GM18526 (cell line): ENCODE results near the gene PRKN.

ENCODE experiments used
- POLR2A ChIP-seq: IDR thresholded peaks from 3 replicates; pipeline ENCODE4 v1.6.1; 2011; ENCODE audit not compliant: insufficient read length; ENCODE audit errors: extremely low read depth

Gene PRKN

GRCh38 chr6:161313940-161314509 lies 1413.5 kb downstream of the PRKN start:
- TF ChIP-seq POLR2A, result no peak

DNA sequence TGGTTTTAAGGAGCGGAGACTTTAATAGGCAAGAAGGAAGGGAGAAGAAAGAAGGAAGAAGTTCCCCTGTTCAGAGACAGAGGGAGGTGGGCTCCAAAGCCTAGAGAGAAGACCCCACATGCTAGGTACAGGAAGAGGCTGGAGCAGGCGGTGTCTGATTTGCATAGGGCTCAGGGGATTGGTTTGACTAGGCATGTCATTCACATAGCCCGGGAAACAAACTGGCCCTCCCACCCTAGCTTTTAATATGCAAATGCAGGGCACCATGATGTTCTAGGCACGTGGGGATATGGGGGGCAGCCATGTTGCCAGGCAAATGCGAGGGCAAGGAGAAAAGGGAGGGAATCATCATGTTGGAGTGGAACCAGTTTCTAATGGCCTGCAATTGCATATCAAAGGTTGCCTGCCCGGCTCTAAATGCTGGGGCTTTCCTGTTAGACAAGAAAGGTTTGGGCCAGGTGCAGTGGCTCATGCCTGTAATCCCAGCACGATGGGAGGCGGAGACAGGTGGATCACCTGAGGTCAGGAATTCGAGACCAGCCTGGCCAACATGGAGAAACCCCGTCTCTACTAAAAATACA lies 1419.4 kb downstream of the PRKN start:
- no peak for TF ChIP-seq POLR2A

DNA sequence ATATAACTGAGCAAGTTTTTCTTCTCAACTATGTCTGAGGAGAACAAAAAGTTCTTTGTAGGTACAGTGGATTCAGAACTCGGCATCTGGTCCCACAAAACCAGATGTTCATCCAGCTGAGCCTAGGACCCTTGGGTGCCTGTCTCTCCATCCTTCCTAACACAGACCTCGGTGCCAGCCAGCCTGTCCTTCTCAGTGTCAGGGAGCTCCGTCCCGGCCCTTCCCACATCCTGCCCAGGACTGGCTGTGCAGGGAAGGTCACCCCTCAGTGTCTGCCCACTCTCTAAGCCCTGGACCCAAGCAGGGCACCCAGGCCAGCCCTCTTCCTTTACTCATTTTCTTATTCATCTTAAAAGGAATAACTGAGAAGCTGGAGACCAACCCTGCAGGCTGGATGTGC lies 1421.7 kb downstream of the PRKN start:
- no peak for TF ChIP-seq POLR2A

- no peak for TF ChIP-seq POLR2A
These were observed 1423.8 kb downstream of the PRKN start for GRCh38 chr6:161303628-161304340.

- TF ChIP-seq POLR2A, result no peak
These were observed 1424.6 kb downstream of the PRKN start for GRCh38 chr6:161302949-161303348.

GRCh38 chr6:161301338-161301737 lies 1426.2 kb downstream of the PRKN start:
- no peak for TF ChIP-seq POLR2A

GRCh38 chr6:161300823-161301222 lies 1426.7 kb downstream of the PRKN start:
- no peak for TF ChIP-seq POLR2A

DNA sequence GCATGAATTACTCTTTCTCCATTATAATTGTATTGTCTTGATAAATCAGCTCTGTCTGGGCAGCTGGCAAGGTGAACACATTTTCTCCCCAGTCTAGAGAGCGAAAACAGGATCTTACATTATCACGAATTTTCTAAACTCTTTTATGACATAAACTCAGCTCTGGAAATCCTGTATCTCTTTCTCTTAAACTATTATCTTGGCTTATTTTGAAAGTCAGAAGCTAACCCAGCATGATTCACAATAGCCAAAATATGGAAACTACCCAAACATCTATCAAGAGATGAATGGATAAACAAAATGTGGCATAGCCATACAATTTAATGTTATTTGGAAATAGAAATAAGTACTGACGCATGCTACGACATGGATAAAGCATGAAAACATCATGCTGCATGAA lies 1427.8 kb downstream of the PRKN start:
- TF ChIP-seq POLR2A, result no peak
